GM21786 (cell line): ENCODE data around the gene CHRNE.
"Not testable (repeated sequence)": the region's sequence is repeated elsewhere in the genome, so short reads cannot be mapped to it uniquely, and the experiment has no call there.

ENCODE experiments used
- ATAC-seq: cut with Tn5 transposase; IDR thresholded peaks from one replicate; pipeline ENCODE4 v1.9.1; 2021; ENCODE audit not compliant: unreplicated experiment

The CHRNE gene

DNA sequence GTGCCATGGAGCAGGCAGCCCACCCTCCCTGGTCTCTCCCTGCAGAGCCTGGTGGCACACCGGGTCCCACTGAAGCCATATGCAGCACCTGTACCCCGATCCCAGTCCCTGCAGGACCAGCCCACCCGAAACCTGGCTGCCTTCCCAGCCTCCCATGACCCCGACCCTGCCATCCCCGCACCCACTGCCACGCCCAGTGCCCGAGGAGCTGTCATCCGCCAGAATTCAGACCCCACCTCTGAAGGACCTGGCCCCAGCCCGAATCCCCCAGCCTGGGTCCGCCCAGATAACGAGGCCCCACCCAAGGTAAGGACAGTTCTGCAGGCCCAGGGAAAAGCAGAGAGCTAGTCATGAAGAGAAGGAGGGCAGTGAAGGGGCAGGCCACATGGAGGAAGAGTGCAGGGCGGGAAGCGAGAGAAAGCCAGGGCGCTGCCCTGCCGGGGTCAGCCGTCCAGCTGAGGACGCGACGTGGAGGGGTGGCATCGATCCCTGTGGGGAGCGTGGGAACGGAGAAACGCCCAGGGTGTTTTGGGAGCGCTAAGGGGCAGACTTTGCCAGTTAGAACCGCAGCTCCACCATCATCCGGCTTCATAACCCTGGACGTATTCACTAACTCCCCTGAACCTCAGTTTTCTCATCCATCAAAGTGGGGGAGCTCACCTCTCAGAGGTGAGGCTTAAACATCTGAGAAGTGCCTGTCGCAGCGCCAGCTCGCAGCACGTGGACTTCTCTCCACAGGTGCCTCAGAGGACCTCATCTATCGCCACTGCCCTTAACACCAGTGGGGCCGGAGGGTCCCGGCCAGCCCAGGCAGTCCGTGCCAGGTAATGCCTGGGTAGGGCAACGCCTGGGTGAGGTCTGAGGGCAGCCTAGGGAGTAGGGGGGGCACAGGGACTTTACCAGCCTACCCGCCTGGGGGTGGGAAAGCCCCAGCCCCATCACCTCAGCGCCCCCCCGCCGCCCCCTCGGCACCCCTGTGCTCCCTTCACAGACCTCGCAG, 11.2 kb downstream of the CHRNE start:
- no peak for ATAC-seq

GRCh38 chr17:4887581-4887980, 15.3 kb downstream of the CHRNE start:
- ATAC-seq: no peak

DNA sequence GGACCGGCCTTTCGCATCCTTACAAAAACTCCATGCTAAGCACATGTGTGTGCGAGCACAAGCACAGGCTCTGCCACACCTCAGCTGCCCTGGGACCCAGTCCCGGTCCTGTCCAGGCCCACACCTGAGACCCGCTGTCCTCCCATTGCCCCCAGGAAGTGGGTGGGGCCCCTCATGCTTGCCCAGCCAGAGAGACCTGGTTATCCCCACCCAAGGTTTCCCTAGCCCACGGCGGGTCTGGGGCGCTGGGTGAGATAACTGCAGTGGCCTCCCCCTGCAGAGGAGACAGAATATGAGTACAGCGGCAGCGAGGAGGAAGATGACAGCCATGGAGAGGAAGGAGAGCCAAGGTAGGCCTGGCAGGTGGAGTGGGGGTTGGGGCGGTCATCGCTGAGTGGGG, 16.1 kb downstream of the CHRNE start:
- no peak for ATAC-seq

GRCh38 chr17:4884489-4884888, 18.4 kb downstream of the CHRNE start:
- no peak for ATAC-seq

GRCh38 chr17:4881761-4882555, 20.9 kb downstream of the CHRNE start:
- ATAC-seq: no peak

GRCh38 chr17:4880857-4881256, 22.0 kb downstream of the CHRNE start:
- no peak for ATAC-seq

DNA sequence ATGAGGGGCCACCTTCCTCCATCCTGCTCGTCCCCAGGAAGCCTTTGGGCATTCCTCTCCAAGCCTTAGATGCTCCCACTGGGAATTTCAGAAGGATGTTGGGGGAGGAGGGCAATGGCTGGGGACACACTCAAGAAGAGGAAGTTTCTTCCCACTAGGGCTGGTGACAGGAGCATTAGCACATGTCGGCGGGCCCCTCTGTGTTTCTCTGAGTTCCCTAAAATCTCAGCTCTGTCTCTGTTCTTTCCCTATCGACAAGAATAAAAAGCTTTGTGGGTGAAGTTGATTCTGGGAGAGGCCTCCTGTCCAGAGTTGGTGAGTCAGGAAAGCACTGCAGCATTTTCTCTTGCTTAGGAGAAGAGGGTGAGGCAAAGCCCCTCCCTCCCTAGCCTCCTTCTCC, 23.3 kb downstream of the CHRNE start:
- ATAC-seq: no peak

- no peak for ATAC-seq
These were observed 25.8 kb downstream of the CHRNE start for GRCh38 chr17:4877089-4877488.

- no peak for ATAC-seq
These were observed 30.1 kb downstream of the CHRNE start for GRCh38 chr17:4872786-4873185.

GRCh38 chr17:4870855-4871254, 32.0 kb downstream of the CHRNE start:
- no peak for ATAC-seq

DNA sequence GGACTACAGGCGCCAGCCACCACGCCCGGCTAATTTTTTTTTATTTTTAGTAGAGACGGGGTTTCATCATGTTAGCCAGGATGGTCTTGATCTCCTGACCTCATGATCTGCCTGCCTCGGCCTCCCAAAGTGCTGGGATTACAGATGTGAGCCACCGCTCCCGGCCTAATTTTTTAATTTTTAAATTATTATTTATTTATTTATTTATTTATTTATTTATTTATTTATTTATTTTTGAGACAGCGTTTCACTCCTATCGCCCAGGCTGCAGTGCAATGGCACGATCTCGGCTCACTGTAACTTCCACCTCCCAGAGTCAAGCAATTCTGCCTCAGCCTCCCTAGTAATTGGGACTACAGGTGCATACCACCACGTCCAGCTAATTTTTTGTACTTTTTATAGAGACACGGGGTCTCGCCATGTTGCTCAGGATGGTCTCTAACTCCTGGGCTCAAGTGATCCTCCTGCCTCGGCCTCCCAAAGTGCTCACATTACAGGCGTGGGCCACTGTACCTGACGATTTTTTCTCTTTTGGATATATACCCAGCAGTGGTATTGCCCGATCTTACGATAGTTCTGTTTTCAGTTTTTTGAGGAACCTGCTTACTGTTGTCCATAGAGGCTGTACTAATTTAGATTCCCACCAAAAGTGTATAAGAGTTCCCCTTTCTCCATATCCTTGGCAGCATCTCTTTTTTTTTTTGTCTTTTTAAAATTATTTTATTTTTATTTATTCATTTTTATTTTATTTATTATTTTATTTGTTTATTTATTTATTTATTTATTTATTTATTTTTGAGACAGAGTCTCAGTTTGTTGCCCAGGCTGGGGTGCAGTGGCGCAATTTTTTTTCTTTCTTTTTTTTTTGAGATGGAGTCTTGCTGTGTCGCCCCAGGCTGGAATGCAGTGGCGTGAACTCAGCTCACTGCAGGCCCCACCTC, 33.6 kb downstream of the CHRNE start:
- ATAC-seq: not testable (repeated sequence)

- not testable (repeated sequence) for ATAC-seq
These were observed 35.4 kb downstream of the CHRNE start for GRCh38 chr17:4867535-4867934.

DNA sequence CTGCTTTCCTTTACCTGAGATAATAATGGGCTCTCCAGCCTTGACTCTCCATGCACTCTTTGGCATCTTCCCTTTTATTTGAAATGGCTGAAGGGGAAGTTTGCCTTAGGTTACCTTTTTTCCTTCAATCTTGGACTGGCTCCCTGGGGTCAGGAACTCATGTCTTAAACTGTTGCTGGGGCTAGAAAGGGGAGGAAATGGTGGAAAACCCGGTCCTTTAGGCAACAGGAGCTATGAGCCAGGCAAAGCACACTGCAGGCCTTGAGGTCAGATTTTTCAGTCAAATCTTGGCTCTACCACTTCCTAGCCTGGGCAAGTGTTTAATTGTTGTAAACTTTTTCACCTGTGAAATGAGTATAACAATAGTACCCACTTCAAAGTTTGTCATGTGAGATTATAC, 39.6 kb downstream of the CHRNE start:
- no peak for ATAC-seq

GRCh38 chr17:4862720-4863119, 40.2 kb downstream of the CHRNE start:
- ATAC-seq: no peak

GRCh38 chr17:4861052-4861451, 41.8 kb downstream of the CHRNE start:
- ATAC-seq: no peak

DNA sequence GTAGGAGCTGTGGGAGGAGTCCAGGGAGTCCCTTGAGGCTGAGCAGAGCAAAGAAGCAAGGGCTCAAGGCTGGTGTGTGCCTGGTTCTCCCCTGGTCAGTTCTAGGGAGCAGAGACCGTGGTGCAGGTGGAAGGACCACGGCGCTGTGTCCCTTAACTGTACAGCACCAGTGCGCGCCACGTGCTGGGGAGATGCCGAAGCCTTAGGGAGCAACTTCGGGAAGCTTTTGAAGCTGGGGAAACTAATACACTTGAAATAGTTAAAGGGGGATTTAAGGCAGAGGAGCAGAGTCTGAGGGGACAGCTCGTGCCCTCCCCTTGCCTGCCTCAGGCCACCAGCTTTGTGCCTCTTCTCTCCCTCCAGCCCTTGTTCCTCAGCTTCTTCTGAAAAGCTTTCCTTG, 42.2 kb downstream of the CHRNE start:
- no peak for ATAC-seq

GRCh38 chr17:4859816-4860625, 42.9 kb downstream of the CHRNE start:
- ATAC-seq: no peak

DNA sequence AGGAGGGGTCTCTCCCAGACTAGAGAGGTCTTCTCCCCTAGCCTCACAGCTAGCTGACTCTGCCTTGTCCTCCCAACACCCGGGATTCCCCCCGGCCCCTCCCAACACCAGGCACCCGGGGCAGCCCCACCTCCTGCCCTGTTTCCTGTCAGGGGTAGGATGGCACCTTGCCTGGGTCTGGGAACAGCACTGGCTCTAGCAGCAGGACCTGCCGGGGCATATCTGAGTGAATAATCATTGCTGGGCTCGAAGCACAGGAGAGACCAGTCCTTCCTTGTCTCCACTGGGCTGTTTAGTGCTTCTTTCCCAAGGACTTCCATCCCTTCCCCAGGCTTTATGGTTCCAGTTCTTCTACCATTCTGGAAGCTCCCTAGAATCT, 44.0 kb downstream of the CHRNE start:
- ATAC-seq: no peak

DNA sequence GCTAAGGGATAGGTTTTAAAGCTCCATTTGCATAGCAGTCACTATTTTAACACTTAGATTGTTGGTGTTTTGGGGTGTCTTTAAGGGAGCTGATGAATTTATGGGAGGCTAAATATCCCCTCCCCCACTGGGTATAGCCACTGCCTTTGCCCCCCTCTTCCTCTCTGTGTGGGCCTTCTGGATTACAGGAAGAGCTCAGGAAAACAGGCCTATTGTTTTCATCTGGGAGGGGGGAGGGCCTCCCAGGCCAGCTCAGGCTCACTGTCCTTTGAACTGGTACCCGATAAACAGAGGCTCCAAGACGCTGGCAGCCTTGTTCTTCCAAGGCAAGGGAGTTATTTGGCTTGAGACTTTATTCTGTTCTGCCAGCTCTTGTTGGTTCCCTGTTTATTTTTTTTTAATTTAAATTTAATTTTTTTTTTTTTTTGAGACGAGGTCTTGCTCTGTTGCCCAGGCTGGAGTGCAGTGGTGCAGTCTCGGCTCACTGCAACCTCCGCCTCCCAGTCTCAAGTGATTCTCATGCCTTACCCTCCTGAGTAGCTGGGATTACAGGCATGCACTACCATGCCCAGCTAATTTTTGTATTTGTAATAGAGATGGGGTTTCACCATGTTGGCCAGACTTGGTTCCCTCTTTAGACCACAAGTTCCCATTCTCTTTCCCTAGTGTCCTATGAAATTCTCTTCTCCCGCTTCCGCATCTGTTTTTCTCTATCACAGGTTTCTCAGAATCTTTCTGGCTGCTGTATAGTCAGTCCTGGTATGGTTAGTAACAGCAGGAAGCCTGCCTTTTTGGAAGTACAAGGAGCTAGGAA, 44.6 kb downstream of the CHRNE start:
- no peak for ATAC-seq
